ENCODE measurements around the gene IZUMO1R.
"Not testable (repeated sequence)": the region's sequence is repeated elsewhere in the genome, so short reads cannot be mapped to it uniquely, and the experiment has no call there.

The IZUMO1R gene

GRCh38 chr11:94325681-94326080, 21.3 kb downstream of the IZUMO1R start:
- no peak for DNase-seq

GRCh38 chr11:94326947-94327346, 22.6 kb downstream of the IZUMO1R start:
- DNase-seq, result peak in 1 of 56 donors; percentile 32

GRCh38 chr11:94328587-94329080, 24.3 kb downstream of the IZUMO1R start:
- no peak for DNase-seq

GRCh38 chr11:94329501-94329900, 25.1 kb downstream of the IZUMO1R start:
- DNase-seq, result no peak

GRCh38 chr11:94330789-94331188, 26.4 kb downstream of the IZUMO1R start:
- DNase-seq, result no peak

- DNase-seq, result no peak
These were observed 28.4 kb downstream of the IZUMO1R start for GRCh38 chr11:94332814-94333213.

- no peak for DNase-seq
These were observed 31.7 kb downstream of the IZUMO1R start for GRCh38 chr11:94336033-94336432.

- DNase-seq, result no peak
These were observed 34.3 kb downstream of the IZUMO1R start for GRCh38 chr11:94338651-94339050.

- no peak for DNase-seq
These were observed 37.9 kb downstream of the IZUMO1R start for GRCh38 chr11:94342250-94342649.

- no peak for DNase-seq
These were observed 39.1 kb downstream of the IZUMO1R start for GRCh38 chr11:94343495-94343894.

- DNase-seq, result not testable (repeated sequence)
These were observed 41.9 kb downstream of the IZUMO1R start for GRCh38 chr11:94346311-94346710.

- not testable (repeated sequence) for DNase-seq
These were observed 46.6 kb downstream of the IZUMO1R start for GRCh38 chr11:94350850-94351563.

Data from amygdala (tissue), 56 donors.